GM10248 (cell line): ENCODE results near the gene NHS.
"Not testable (repeated sequence)": the region's sequence is repeated elsewhere in the genome, so short reads cannot be mapped to it uniquely, and the experiment has no call there.

Experiments
- CTCF ChIA-PET: fragments of 300-600 bp; sonication (Branson Sonifier 250); formaldehyde crosslinking; extraction: SDS; loops from one replicate; lab custom pipeline; 2021; ENCODE audit warnings: antibody characterized with exemption; lab: Yijun Ruan, JAX
- POLR2A ChIA-PET: fragments of 350-650 bp; sonication (Branson Sonifier 250); formaldehyde crosslinking; extraction: SDS; loops from one replicate; lab custom pipeline; 2020; ENCODE audit warnings: antibody characterized with exemption; lab: Yijun Ruan, JAX
- DNase-seq: peaks from one replicate; pipeline ENCODE4 v3.0.0; 2012; ENCODE audit errors: extremely low spot score
- TF ChIP-seq, protein P1 (sequence below): IDR thresholded peaks from 2 replicates; pipeline ENCODE4 v1.5.1; 2012; ENCODE audit warnings: mild to moderate bottlenecking, low read depth; ENCODE audit errors: extremely low read depth, missing control alignments, control extremely low read depth

The NHS gene

DNA sequence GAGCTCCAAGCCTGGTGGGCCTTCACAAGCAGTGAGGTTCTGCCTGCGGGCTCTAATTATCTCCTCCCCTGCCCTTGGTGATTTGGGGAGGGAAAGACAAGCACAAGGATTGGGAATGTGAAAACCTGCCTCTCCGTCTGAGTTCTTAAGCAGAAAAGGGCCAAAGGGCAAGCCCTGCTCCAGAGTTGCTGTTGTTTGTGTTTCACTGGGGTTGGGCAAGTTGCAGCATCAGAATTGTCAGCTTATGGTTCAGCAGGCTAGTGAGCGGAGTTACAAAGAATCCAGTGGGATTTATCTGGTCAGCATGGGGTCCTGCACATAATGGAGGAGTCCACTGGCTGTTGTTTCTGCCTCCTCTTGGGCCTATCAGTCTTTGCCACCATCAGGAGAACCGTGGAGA lies 60.5 kb downstream of the NHS start:
- ChIA-PET CTCF (no interaction called here), POLR2A (no interaction called here)
- no peak for DNase-seq
- TF ChIP-seq, protein P1, sequence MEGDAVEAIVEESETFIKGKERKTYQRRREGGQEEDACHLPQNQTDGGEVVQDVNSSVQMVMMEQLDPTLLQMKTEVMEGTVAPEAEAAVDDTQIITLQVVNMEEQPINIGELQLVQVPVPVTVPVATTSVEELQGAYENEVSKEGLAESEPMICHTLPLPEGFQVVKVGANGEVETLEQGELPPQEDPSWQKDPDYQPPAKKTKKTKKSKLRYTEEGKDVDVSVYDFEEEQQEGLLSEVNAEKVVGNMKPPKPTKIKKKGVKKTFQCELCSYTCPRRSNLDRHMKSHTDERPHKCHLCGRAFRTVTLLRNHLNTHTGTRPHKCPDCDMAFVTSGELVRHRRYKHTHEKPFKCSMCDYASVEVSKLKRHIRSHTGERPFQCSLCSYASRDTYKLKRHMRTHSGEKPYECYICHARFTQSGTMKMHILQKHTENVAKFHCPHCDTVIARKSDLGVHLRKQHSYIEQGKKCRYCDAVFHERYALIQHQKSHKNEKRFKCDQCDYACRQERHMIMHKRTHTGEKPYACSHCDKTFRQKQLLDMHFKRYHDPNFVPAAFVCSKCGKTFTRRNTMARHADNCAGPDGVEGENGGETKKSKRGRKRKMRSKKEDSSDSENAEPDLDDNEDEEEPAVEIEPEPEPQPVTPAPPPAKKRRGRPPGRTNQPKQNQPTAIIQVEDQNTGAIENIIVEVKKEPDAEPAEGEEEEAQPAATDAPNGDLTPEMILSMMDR = no peak

DNA sequence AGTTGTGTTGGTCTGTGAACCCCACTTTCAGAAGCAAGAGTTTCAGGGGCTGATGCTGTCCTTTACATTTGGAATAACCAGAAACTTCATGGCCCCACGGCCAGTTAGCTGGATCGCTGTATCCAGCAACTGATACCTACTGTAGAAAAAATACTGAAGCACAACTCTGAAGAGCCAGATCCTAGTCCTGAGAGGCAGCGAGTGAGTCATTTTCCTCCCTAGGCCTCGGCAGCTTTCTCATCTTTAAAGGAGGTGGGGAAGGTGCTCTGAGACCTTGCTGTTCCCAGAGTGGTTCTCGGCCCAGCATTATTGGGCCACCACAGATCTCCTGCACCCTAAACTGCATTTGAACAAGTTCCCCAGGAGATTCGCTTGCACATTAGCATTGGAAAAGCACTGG lies 63.2 kb downstream of the NHS start:
- ChIA-PET POLR2A (no interaction called here), CTCF (no interaction called here)
- TF ChIP-seq, protein P1 = no peak
- no peak for DNase-seq

DNA sequence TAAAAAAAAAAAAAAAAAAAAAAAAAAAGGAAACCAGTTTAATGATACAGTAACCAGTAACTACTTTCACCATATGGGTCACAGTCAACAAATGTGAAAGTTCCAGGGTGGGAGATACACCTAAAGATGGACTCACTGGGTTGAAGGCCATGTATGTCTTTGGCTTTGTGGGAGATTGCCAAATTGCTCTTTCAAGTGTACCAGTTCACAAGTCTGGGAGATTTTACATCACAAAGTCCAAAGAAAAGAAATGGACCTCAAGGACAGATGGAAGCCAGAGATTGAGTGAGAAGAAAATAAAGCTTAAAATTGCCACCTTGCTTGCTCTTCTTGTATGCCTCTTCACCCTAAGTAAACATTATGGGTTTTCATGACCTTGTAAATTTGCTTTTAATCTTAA lies 65.3 kb downstream of the NHS start:
- POLR2A ChIA-PET = no interaction called here
- CTCF ChIA-PET = no interaction called here
- TF ChIP-seq, protein P1 = no peak
- DNase-seq = no peak

DNA sequence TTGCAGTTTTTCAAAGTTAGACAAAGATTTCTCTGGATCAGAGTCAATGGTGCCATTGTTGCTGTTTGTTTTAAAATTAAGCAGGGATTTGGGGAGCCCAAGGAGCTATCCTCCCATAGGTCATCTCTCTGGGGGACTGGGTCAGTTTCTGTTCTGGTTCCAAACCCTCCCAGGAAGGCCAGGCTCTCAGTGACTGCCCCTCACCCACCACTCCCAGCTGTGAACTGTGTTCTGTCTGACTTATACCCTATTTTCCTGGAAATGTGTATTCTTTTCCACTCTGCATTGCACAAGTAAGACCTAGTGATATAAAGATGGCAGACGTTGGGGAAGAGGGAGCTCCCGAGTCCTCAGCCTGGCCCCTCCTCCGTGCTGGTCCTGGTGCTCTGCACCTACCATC lies 65.8 kb downstream of the NHS start:
- DNase-seq = no peak
- ChIA-PET CTCF (no interaction called here), POLR2A (no interaction called here)
- TF ChIP-seq, protein P1 = no peak

DNA sequence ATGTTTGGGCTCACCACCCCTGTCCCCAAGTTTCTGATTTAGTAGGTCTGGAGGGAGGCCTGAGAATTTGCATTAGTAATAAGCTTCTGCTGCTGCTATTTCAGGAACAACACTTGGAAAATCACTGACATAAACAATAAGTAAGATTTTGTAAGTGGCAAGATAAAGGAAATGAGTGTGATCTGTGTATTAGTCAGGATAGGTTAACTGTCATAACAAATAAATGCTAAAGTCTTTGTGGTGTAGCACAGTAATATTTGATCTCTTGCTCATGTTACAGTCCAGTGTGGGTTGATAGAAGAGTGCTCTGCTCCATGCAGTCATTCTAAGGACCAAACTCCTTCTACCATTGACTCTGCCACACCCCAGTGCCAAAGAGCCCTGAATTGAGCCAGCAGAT lies 67.0 kb downstream of the NHS start:
- TF ChIP-seq, protein P1 = no peak
- DNase-seq = no peak
- ChIA-PET POLR2A (no interaction called here), CTCF (no interaction called here)

DNA sequence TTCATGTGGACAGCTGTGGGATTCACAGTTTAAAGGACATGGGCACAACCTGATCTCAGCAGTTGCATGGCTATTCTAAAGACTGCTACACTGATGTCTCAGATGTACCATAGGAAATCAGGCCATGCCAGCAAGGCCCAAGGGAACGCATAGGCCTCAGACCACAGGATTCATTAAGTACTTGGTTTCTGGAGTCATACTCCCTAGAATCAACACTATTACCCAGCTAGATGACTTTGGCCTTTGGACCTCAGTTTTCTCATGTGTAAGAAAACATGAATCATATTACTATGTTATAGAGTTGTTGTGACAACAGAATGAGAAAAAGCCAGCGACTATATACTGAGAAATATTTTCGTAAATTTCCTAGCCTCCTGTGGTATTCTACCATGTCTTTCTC lies 67.9 kb downstream of the NHS start:
- POLR2A ChIA-PET = no interaction called here

DNA sequence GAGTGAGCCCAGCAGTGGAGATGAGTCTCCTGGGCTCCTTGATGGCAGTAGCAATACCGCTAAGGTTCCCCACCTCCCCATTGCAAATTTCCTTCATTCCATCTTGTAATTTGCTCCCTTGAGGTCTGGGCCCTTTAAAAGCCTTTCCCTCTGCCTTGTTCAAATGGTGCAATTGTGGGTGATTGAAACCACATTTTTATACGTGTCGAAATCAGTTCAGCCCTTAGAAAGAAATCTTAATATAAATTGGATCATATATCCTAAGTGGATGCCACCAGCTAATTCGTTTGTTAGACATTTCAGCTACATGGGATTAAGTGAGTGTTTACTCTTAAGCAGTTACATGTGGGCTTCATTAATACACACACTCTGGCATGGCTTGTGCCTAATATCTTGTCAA lies 68.6 kb downstream of the NHS start:
- ChIA-PET POLR2A (no interaction called here), CTCF (interaction anchor here (2.0 kb wide), 1 partner anchor 18 kb away, joined by 5 read pairs; no protein-coding TSS in a partner anchor)
- DNase-seq = no peak
- TF ChIP-seq, protein P1 = no peak

More for the DNA sequence above, 67.9 kb downstream of the NHS start:
- CTCF ChIA-PET = interaction anchor here (2.0 kb wide), 1 partner anchor 18 kb away, joined by 5 read pairs; no protein-coding TSS in a partner anchor
- DNase-seq = no peak
- TF ChIP-seq, protein P1 = no peak

DNA sequence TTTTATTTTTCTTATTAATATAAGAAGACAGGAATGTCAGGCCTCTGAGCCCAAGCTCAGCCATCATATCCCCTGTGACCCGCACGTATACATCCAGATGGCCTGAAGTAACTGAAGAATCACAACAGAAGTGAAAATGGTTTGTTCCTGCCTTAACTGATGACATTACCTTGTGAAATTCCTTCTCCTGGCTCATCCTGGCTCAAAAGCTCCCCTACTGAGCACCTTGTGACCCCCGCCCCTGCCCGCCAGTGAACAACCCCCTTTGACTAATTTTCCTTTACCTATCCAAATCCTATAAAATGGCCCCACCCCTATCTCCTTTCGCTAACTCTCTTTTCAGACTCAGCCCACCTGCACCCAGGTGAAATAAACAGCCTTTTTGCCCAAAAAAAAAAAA lies 71.3 kb downstream of the NHS start:
- POLR2A ChIA-PET, CTCF ChIA-PET, DNase-seq: not testable (repeated sequence)
